ENCODE data around the gene MYH6. TPM values are rescaled to one million over a fixed set of nuclear protein-coding genes. Genes with fewer than 3 reads are reported as not detected.

MYH6 gene
- total RNA-seq, 2 donors from 2014 or later = 0.26 to 1.6 TPM

DNA sequence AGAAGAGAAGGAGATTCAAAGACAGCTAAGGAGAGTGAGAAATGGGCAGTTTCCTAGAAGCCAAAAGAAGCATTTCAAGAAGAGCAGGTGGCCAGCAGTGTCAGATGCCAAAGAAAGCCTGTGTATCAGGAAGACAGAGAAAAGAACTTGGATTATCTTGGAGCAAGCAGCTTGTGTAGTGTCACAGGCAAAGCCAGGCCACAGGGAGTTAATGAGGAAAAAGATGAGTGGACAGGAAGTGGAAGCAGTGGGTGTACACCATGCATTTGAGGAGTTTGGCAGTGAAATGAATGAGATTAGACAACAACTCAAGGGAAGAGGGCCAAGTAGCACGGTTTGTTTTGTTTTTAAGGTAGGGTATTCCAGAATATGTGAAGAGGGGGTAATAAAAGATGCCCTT, 33.0 kb upstream of the MYH6 start:
- Histone ChIP-seq H3K9me3 (no peaks in the 10 kb centered on the region), H3K4me3 (no peak overlapping the region), H3K4me1 (no peaks in the 10 kb centered on the region), H3K27me3 (no peaks in the 10 kb centered on the region), H3K27ac (no peak overlapping the region), H3K36me3 (replicated peaks in 1 of 2; ENCODE audit: insufficient read depth in 1 of 2, low read depth in 2 of 2) (no peaks in the 10 kb centered on the region)
- intact Hi-C loops (cut with DNase I) = no loop called here
- TF ChIP-seq, protein P1, sequence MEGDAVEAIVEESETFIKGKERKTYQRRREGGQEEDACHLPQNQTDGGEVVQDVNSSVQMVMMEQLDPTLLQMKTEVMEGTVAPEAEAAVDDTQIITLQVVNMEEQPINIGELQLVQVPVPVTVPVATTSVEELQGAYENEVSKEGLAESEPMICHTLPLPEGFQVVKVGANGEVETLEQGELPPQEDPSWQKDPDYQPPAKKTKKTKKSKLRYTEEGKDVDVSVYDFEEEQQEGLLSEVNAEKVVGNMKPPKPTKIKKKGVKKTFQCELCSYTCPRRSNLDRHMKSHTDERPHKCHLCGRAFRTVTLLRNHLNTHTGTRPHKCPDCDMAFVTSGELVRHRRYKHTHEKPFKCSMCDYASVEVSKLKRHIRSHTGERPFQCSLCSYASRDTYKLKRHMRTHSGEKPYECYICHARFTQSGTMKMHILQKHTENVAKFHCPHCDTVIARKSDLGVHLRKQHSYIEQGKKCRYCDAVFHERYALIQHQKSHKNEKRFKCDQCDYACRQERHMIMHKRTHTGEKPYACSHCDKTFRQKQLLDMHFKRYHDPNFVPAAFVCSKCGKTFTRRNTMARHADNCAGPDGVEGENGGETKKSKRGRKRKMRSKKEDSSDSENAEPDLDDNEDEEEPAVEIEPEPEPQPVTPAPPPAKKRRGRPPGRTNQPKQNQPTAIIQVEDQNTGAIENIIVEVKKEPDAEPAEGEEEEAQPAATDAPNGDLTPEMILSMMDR (IDR thresholded peaks at IDR 0.05) = no peak
- no peak for TF ChIP-seq POLR2A (IDR thresholded peaks at IDR 0.05)
- no peak for ATAC-seq
- WGBS, 2 donors = 9 to 10% methylated on average over 1 of the region's 1 CpG
- no peak for DNase-seq

DNA sequence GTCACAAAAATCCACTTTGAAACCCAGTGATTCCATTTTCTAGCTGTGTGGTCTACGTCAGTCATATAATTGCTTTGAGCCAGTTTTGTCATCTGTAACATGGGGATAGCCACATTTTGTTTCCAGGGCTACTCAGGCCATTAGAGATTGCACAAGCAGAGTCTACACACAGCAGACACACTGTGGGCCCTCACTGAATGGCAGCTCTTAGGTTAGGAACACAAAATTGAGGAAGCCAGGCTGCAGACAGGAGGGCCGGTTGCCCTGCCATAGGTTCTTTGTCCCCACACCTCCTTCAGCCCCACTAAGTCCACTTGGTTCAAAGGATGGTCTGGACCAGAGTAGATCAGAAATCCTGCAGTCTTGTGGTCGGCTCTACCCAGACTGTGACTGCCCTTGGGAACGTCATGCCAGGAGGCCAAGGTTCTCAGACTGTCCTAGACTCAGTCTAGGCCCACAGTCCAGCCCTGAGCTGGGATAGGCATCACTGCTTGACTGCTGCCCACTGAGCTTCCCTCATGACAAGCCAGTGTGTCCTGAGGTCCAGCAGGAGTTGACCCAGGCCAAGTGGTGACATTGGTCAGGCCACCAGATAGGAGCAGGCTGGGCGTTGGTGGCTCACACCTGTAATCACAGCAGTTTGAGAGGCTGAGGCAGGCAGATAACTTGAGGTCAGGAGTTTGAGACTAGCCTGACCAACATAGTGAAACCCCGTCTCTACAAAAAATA, 31.2 kb upstream of the MYH6 start:
- 63 to 80% methylated on average over 5 to 6 of the region's 6 CpGs for WGBS, 2 donors
- no peak for TF ChIP-seq POLR2A (IDR thresholded peaks at IDR 0.05)
- TF ChIP-seq, protein P1 (IDR thresholded peaks at IDR 0.05) = no peak
- DNase-seq (no peak), ATAC-seq (no peak)
- intact Hi-C loops (cut with DNase I) = no loop called here
- Histone ChIP-seq H3K4me3 (no peak overlapping the region), H3K27ac (no peak overlapping the region), H3K9me3 (no peaks in the 10 kb centered on the region), H3K27me3 (no peaks in the 10 kb centered on the region), H3K36me3 (replicated peaks in 1 of 2; ENCODE audit: insufficient read depth in 1 of 2, low read depth in 2 of 2) (no peaks in the 10 kb centered on the region), H3K4me1 (no peaks in the 10 kb centered on the region)

- Histone ChIP-seq H3K27me3 (no peaks in the 10 kb centered on the region), H3K4me3 (no peak overlapping the region), H3K27ac (no peak overlapping the region), H3K4me1 (no peaks in the 10 kb centered on the region), H3K36me3 (replicated peaks in 1 of 2; ENCODE audit: insufficient read depth in 1 of 2, low read depth in 2 of 2) (no peaks in the 10 kb centered on the region), H3K9me3 (no peaks in the 10 kb centered on the region)
- intact Hi-C loops (cut with DNase I) = no loop called here
- ATAC-seq (no peak), DNase-seq (no peak)
- 63 to 64% methylated on average over 15 of the region's 15 CpGs for WGBS, 2 donors
- TF ChIP-seq POLR2A (IDR thresholded peaks at IDR 0.05) = no peak
- TF ChIP-seq, protein P1 (IDR thresholded peaks at IDR 0.05) = no peak
Measured at GRCh38 chr14:23438101-23438971, 30.3 kb upstream of the MYH6 start.

DNA sequence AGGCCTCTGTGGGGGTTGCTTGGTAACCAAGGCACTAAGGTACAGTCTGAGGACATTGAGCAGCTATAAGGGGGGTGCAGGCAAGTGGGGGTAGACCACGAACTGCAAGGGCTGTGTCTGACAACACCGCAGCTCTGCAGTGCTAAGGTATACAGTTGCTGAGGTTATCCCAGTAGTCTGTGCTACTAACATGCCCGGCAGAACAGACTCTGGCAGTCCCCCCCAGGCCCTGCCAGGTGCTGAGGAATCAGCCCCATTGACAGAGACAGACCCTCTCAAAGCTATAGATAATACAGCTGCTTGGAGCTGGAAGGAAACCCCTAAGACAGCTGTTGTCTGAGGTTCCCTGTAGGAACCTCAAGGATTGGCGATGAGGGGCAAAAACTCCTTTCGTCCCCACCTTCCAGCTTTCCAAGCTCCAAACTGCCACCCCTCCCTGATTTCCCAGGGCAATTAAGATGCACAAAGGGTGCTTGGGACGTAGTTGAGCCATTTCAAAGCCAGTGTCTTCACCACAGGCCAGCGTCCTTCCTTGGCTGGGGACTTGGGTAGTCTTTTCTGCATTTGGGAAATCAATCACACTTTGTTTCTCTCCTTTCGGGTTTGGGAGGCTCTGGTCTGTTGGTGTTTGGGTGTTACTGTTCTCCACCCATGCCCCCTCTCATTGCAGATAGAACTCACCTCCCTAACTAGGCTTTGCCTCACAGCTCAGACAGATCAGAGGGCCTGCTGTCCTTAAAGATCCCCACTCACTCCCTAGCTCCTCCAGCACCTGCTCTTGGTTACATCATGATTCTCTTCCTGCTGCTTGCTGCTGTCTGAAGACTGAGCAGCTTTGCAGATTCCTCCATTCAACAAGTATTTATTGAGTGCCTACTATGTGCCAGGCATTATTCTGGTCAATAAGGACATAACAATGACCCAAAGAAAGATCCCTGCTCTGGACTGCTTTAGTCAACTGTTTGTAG, 29.3 kb upstream of the MYH6 start:
- Histone ChIP-seq H3K4me3 (no peak overlapping the region), H3K27ac (no peak overlapping the region), H3K4me1 (no peaks in the 10 kb centered on the region), H3K36me3 (replicated peaks in 1 of 2; ENCODE audit: insufficient read depth in 1 of 2, low read depth in 2 of 2) (no peaks in the 10 kb centered on the region), H3K27me3 (no peaks in the 10 kb centered on the region), H3K9me3 (no peaks in the 10 kb centered on the region)
- ATAC-seq (no peak), DNase-seq (no peak)
- no peak for TF ChIP-seq POLR2A (IDR thresholded peaks at IDR 0.05)
- TF ChIP-seq, protein P1 (IDR thresholded peaks at IDR 0.05) = no peak
- intact Hi-C loops (cut with DNase I) = no loop called here
- 72 to 82% methylated on average over 6 to 8 of the region's 8 CpGs for WGBS, 2 donors

Measured in body of pancreas (tissue), 4 donors.